HG03442 (cell line): ENCODE data around the gene DDX49.

Source experiments
- ATAC-seq: cut with Tn5 transposase; IDR thresholded peaks from one replicate; pipeline ENCODE4 v1.9.1; 2021; ENCODE audit warnings: mild to moderate bottlenecking, moderate library complexity; ENCODE audit not compliant: unreplicated experiment

DDX49 gene

GRCh38 chr19:18919086-18919899 lies at the start of gene DDX49, which contains the start of gene COPE:
TSS of gene DDX49 (plus strand) at chr19:18919715. CDS start at chr19:18919742, 27 bp downstream.
TSS of gene COPE (minus strand) at chr19:18919387. CDS start at chr19:18919348, 39 bp downstream.
- peak; percentile 86 for ATAC-seq

GRCh38 chr19:18869781-18870530 lies 49.6 kb upstream of the DDX49 start:
- ATAC-seq = no peak

GRCh38 chr19:18870531-18871172 lies 48.9 kb upstream of the DDX49 start:
- ATAC-seq = no peak

GRCh38 chr19:18871543-18871942 lies 48.0 kb upstream of the DDX49 start:
- ATAC-seq = no peak

GRCh38 chr19:18875726-18876125 lies 43.8 kb upstream of the DDX49 start:
- no peak for ATAC-seq

- no peak for ATAC-seq
Measured at GRCh38 chr19:18876865-18877264, 42.6 kb upstream of the DDX49 start.

GRCh38 chr19:18878058-18878797 lies 41.3 kb upstream of the DDX49 start:
- ATAC-seq = no peak

- ATAC-seq = no peak
Measured at GRCh38 chr19:18878858-18879578, 40.5 kb upstream of the DDX49 start.

GRCh38 chr19:18879579-18880373 lies 39.7 kb upstream of the DDX49 start:
- ATAC-seq = no peak

- no peak for ATAC-seq
Measured at GRCh38 chr19:18881491-18881890, 38.0 kb upstream of the DDX49 start.

- ATAC-seq = no peak
Measured at GRCh38 chr19:18883526-18884304, 35.8 kb upstream of the DDX49 start.

GRCh38 chr19:18886972-18887371 lies 32.5 kb upstream of the DDX49 start:
- no peak for ATAC-seq

GRCh38 chr19:18889949-18890745 lies 29.4 kb upstream of the DDX49 start:
- no peak for ATAC-seq

GRCh38 chr19:18893587-18894253 lies 25.8 kb upstream of the DDX49 start:
- ATAC-seq = no peak

GRCh38 chr19:18894254-18895037 lies 25.1 kb upstream of the DDX49 start:
- ATAC-seq = no peak

GRCh38 chr19:18895038-18895823 lies 24.3 kb upstream of the DDX49 start:
- ATAC-seq = no peak
